ENCODE data around the gene SRBD1.

The SRBD1 gene
- 45.3 to 46.4 reads per million in 2 donors for total RNA-seq

- DNase-seq, result peak; percentile 66
Measured at GRCh38 chr2:45611020-45611859, at the start of gene SRBD1. SRBD1 (minus strand) TSS chr2:45611267; CDS start chr2:45605441, 5,826 bp downstream.

- no peak for DNase-seq
Measured at GRCh38 chr2:45654250-45654649, 43.2 kb upstream of the SRBD1 start.

GRCh38 chr2:45653122-45653913 is 42.3 kb upstream of the SRBD1 start:
- DNase-seq, result no peak

GRCh38 chr2:45652090-45653031 is 41.3 kb upstream of the SRBD1 start:
- no peak for DNase-seq

GRCh38 chr2:45651415-45652089 is 40.5 kb upstream of the SRBD1 start, which contains the start of gene PRKCE:
PRKCE (plus strand) TSS chr2:45651675.
- DNase-seq, result peak; percentile 53

GRCh38 chr2:45650851-45651414 is 39.9 kb upstream of the SRBD1 start:
- DNase-seq, result peak; percentile 86

GRCh38 chr2:45649858-45650811 is 39.1 kb upstream of the SRBD1 start:
- DNase-seq, result peak; percentile 43

GRCh38 chr2:45649462-45649857 is 38.4 kb upstream of the SRBD1 start:
- DNase-seq, result no peak

- DNase-seq, result no peak
Measured at GRCh38 chr2:45648636-45649035, 37.6 kb upstream of the SRBD1 start.

- no peak for DNase-seq
Measured at GRCh38 chr2:45647986-45648520, 37.0 kb upstream of the SRBD1 start.

GRCh38 chr2:45647356-45647755 is 36.3 kb upstream of the SRBD1 start:
- no peak for DNase-seq

GRCh38 chr2:45646289-45646688 is 35.2 kb upstream of the SRBD1 start:
- DNase-seq, result no peak

- DNase-seq, result peak; percentile 56
Measured at GRCh38 chr2:45643543-45644542, 32.8 kb upstream of the SRBD1 start.

GRCh38 chr2:45643095-45643494 is 32.0 kb upstream of the SRBD1 start:
- no peak for DNase-seq

- no peak for DNase-seq
Measured at GRCh38 chr2:45640576-45640975, 29.5 kb upstream of the SRBD1 start.

- DNase-seq, result no peak
Measured at GRCh38 chr2:45637440-45637839, 26.4 kb upstream of the SRBD1 start.

- DNase-seq, result no peak
Measured at GRCh38 chr2:45636008-45636407, 24.9 kb upstream of the SRBD1 start.

- no peak for DNase-seq
Measured at GRCh38 chr2:45634223-45634622, 23.2 kb upstream of the SRBD1 start.

GRCh38 chr2:45631955-45632354 is 20.9 kb upstream of the SRBD1 start:
- DNase-seq, result no peak

Data from activated gamma-delta T cell (primary cell).